Small intestine (tissue), 7 donors: ENCODE measurements around the gene FRMD4A. TPM values are rescaled to one million over a fixed set of nuclear protein-coding genes. Genes with fewer than 3 reads are reported as not detected.

Source experiments
- DNase-seq, 2 donors: peaks; one replicate each; pipeline versions ENCODE4 v3.0.0 to v3.0.0-alpha.2; 2013
- FAIRE-seq: peaks from 2 replicates; lab custom pipeline; 2012; peaks lifted over from hg19 to GRCh38; lab: Jason Lieb, UNC
- H3K27ac ChIP-seq, 3 donors: one replicate each; pipeline ENCODE4 v1.5.1; 2013; ENCODE audit warnings: low read length in 2 of 3, mild to moderate bottlenecking in 2 of 3, control low read depth in 1 of 3, inconsistent platforms in 1 of 3, low read depth in 1 of 3, moderate library complexity in 1 of 3
- H3K27me3 ChIP-seq, 3 donors: one replicate each; pipeline ENCODE4 v1.6.1; 2013; ENCODE audit warnings: low read length in 3 of 3, inconsistent platforms in 1 of 3; ENCODE audit not compliant: control insufficient read depth in 3 of 3, insufficient read depth in 3 of 3
- H3K36me3 ChIP-seq, 3 donors: one replicate each; pipeline ENCODE4 v1.6.1; 2013; ENCODE audit warnings: low read length in 3 of 3, inconsistent platforms in 1 of 3, low read depth in 1 of 3, mild to moderate bottlenecking in 1 of 3, moderate library complexity in 1 of 3; ENCODE audit not compliant: control insufficient read depth in 3 of 3, insufficient read depth in 2 of 3
- H3K4me1 ChIP-seq, 3 donors: one replicate each; pipeline ENCODE4 v1.6.1; 2013; ENCODE audit warnings: low read length in 2 of 3, inconsistent platforms in 1 of 3, low read depth in 1 of 3, mild to moderate bottlenecking in 1 of 3, moderate library complexity in 1 of 3; ENCODE audit not compliant: control insufficient read depth in 3 of 3, insufficient read depth in 2 of 3
- H3K4me3 ChIP-seq, 3 donors: one replicate each; pipeline ENCODE4 v1.5.1; 2013; ENCODE audit warnings: low read length in 3 of 3, control low read depth in 1 of 3, inconsistent platforms in 1 of 3, low read depth in 1 of 3, mild to moderate bottlenecking in 1 of 3, moderate library complexity in 1 of 3
- H3K9me3 ChIP-seq, 2 donors: one replicate each; pipeline ENCODE4 v1.6.1; 2013; ENCODE audit warnings: low read depth in 1 of 2, low read length in 1 of 2; ENCODE audit not compliant: control insufficient read depth in 2 of 2, insufficient read depth in 1 of 2
- WGBS, 3 donors: extraction: QIAGEN DNeasy Blood & Tissue Kit; methylation state at CpG; one replicate each; pipeline ENCODE4 v1.1.7; 2013; 5-methylcytosine and 5-hydroxymethylcytosine counted together
- polyA plus RNA-seq, 4 donors: library from polyadenylated mRNA; stranded (reverse) in 3 of 4; unstranded in 1 of 4; fragments of 200-250 nt in 3 of 4; fragments of 120-200 nt in 1 of 4; gene quantifications; one replicate each; pipeline versions ENCODE4 v1.2.1 to v1.2.3, GENCODE V29; 2013
- donor health status: healthy with polysubstance abuse.
- donor health status: control.
- donor health status: control.
- donor health status: Bipolar disorder and iron deficiency.
- donor health status: healthy.

FRMD4A gene
- polyA plus RNA-seq, 4 donors: 0.45 to 16.9 (median 6.2) TPM

DNA sequence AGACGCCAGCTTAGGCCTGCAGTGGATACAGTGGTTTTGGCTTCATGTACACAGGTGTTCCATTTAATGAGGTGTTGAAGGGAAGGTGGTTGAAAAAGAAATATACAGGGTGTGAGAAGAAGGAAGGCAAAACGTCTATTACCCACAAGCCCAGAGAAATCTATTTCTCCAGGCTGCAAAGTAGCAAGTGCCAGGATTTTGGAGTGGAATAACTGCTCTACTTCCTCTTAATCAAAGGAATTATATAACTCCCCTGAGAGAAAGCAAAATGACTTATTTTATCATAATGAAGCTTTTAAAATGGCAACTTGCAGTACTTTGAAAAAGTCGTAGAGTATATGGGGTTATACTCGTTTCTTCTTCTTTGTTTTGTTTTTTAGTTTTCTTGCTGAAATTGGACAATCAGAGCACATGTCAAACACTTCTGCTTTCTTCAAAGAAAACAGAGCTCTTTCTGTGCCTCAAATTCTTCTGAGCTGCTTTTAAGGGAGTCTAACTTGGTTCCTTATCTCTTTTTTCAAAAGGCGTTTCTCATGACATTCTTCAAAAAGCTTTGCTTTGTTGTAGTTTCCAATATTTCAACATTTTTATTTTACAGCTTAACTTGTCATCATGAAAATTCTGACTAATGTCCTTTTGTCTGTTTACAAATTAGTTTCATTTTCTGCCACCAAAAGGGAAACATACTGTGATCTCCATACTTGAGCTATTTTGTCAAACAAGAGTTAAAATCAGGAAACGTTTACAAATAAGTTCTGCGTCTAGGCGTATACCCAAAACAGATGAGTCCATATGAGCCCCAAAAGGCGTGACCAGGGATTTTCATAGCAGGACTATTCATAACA lies 289.7 kb downstream of the FRMD4A start:
- no peaks in the 10 kb centered on the region for H3K9me3 ChIP-seq
- no peaks in the 10 kb centered on the region for H3K27me3 ChIP-seq
- H3K4me3 ChIP-seq: no peak overlapping the region
- 42 to 58% (median 56%) methylated on average over 9 of the region's 9 CpGs for WGBS, 3 donors
- FAIRE-seq: no peak
- no peaks in the 10 kb centered on the region for H3K36me3 ChIP-seq
- no peak for DNase-seq
- no peaks in the 10 kb centered on the region for H3K4me1 ChIP-seq
- H3K27ac ChIP-seq: peak overlapping the region in 1 of 3 donors; percentile 37

DNA sequence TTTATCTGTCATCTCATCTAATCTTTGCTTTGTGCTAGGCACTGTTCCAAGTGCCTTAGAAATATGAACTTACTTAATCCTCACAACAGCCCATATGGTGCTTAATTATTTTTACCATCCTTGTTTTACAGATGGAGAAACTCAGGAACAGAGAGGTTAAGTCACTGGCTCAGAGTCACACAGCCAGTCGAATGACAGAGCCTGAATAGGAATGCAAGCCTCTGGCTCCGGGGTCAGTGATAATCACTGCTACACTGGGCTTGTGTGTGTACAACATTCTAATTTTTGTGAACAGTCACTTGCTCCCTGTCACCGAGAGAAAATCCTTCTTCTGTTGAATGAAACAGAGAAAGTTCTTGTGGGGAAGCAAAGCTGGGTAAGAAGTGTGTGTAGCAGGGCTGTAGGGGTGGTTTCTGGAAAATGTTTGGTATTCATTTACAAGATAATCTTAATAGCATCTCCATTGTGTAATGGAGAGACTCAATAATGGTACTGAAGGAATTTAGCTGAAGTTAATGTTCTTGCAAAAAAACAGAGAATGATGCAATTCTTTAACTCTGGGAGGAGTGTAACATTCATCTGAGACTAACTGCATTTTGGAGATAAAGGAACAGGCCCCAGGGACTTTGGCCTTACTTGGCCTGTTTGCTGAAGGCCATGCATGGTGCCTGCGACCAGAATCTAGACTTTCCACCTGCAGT lies 290.6 kb downstream of the FRMD4A start:
- no peaks in the 10 kb centered on the region for H3K4me1 ChIP-seq
- DNase-seq (no peak), FAIRE-seq (no peak)
- H3K36me3 ChIP-seq: no peaks in the 10 kb centered on the region
- no peaks in the 10 kb centered on the region for H3K9me3 ChIP-seq
- H3K27me3 ChIP-seq: no peaks in the 10 kb centered on the region
- peak overlapping the region in 1 of 3 donors; percentile 37 for H3K27ac ChIP-seq
- WGBS, 3 donors: 65 to 68% (median 66%) methylated on average over 4 of the region's 4 CpGs
- no peak overlapping the region for H3K4me3 ChIP-seq

DNA sequence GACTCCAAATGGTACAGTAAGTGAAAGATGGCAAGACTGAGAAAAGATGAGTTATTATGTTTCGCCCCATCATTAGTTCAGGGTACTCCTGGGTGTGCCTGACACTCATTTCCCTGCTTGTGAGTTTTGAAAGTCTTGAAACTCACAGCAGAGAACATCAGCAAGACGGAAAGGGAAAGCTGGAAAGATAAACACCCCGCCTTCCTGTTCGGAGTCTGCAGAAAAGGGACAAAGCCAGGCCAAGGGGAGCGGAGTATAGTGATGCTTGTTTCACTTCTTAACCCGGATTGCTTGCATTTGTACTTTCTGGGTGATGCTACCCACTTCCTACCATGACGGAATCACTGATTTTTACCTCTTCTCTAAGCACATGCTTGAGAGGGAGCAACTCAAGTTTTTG lies 294.5 kb downstream of the FRMD4A start:
- DNase-seq: no peak
- H3K4me3 ChIP-seq: no peak overlapping the region
- no peaks in the 10 kb centered on the region for H3K4me1 ChIP-seq
- H3K9me3 ChIP-seq: no peaks in the 10 kb centered on the region
- no peaks in the 10 kb centered on the region for H3K27me3 ChIP-seq
- peak overlapping the region in 1 of 3 donors; percentile 10 for H3K27ac ChIP-seq
- 66 to 80% (median 77%) methylated on average over 7 of the region's 7 CpGs for WGBS, 3 donors
- FAIRE-seq: no peak
- H3K36me3 ChIP-seq: no peaks in the 10 kb centered on the region

DNA sequence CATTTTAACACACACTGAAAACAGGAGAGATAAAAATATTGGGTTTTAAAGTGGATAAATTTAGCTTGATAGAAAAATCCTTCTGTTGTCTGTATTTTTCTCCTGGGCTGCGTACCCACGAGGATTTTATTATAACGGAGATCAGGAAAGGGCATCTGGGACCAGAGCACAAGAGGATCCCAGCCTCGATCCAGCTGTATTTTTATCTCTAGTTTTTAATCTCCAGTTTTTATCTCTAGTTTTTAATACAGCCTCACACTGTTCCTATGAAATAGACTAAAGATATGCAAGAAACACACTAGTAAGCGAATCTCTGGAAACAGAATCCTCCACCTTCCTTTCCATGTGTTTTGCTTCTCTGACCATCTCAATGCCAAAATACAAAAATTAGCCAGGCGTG lies 295.2 kb downstream of the FRMD4A start:
- H3K27me3 ChIP-seq: no peaks in the 10 kb centered on the region
- 78 to 83% (median 81%) methylated on average over 6 of the region's 6 CpGs for WGBS, 3 donors
- no peaks in the 10 kb centered on the region for H3K4me1 ChIP-seq
- no peak overlapping the region for H3K27ac ChIP-seq
- H3K4me3 ChIP-seq: no peak overlapping the region
- FAIRE-seq: no peak
- no peaks in the 10 kb centered on the region for H3K9me3 ChIP-seq
- DNase-seq: no peak
- H3K36me3 ChIP-seq: no peaks in the 10 kb centered on the region

DNA sequence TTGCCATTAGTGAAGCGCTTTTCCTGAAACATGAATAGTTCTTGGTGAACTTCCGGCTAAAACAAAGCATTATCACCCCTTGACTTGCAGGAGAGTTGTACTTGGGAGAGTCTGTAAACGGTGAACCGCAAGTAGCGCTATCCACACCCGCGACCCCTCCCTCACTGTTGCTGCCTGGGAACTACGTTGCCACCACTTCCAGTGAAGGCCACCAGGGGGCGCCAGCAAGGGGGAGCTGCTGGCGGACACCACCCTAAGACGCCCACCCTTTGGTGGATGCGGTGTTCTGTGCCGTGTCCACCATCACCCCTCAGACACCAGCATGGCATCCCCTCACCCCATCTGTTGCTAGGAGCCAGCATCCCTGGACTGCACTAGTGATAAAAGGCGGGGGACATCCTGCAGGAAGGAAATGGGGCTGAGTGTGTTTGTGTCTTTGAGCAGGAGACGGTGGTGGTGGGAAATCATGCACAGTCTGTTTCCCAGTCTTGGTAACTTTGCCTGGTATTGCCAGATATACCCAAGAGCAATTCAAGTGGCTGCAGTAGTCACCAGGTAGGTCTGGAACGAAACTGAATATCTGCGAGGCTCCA lies 298.2 kb downstream of the FRMD4A start:
- no peaks in the 10 kb centered on the region for H3K27me3 ChIP-seq
- no peak overlapping the region for H3K27ac ChIP-seq
- no peaks in the 10 kb centered on the region for H3K4me1 ChIP-seq
- H3K9me3 ChIP-seq: no peaks in the 10 kb centered on the region
- no peak overlapping the region for H3K4me3 ChIP-seq
- DNase-seq (no peak), FAIRE-seq (no peak)
- no peaks in the 10 kb centered on the region for H3K36me3 ChIP-seq
- WGBS, 3 donors: 39 to 47% (median 44%) methylated on average over 17 of the region's 17 CpGs

DNA sequence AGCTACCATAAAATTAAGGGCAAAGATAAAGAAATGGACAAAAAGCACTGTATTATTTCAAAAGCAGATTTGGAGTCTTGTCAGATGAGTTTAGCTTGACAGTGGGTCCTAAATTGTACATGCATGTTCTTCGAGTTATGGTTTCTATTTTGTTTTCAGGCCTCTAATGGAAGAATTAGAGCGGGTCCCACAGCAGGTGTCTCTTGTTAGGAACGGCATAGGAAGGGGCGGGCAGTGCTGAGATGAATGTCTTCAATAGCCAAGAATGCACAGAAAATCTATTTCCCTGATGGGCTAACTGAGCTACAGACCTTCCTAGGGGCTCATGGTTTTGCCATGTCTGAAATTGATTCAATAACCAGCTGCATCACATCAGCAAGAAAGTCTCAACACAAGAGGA lies 304.4 kb downstream of the FRMD4A start:
- no peak for DNase-seq
- Histone ChIP-seq H3K27ac (no peak overlapping the region), H3K9me3 (no peaks in the 10 kb centered on the region), H3K4me1 (no peaks in the 10 kb centered on the region), H3K27me3 (no peaks in the 10 kb centered on the region), H3K4me3 (no peak overlapping the region), H3K36me3 (no peaks in the 10 kb centered on the region)
- 85 to 91% (median 86%) methylated on average over 4 of the region's 4 CpGs for WGBS, 3 donors
- no peak for FAIRE-seq

DNA sequence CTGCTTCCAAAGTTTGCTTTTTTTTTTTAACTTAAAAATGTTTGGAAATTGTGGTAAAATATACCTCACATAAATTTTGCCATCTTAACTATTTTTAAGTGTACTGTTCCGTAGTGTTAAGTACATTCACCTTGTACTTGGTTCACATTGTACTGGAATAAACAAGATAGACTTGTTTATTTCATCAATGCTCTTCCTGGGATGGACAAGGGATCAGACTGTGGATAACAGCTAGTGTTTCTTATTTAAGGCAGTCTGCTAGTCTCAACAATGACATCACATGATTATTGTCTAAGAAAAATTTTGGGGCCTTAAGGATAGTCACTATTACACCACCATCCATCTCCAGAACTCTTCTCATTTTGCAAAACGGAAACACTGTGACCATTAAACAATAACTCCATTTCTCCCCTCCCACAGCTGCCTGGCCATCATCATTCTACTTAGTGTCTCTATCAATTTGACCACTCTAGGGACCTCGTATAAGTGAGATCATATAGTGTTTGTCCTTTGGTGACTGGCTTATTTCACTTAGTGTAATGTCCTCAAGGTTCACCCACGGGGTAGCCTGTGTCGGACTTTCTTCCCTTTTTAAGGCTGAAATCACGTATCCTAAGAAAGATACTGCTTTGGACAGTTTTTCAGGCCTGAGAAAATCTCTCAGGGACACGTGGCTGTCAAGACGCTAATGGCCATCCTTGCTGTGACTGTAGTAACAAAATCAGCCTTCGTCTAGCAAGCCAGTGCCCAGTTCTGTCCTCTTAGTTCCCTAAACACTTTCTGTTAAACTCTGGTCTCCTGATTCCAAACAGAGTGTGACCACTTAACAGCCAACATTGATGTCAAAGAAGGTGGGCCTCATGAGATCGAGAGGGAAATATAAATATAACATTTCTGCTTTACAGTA lies 305.2 kb downstream of the FRMD4A start:
- DNase-seq (no peak), FAIRE-seq (no peak)
- Histone ChIP-seq H3K4me3 (no peak overlapping the region), H3K9me3 (no peaks in the 10 kb centered on the region), H3K36me3 (no peaks in the 10 kb centered on the region), H3K27me3 (no peaks in the 10 kb centered on the region), H3K27ac (no peak overlapping the region), H3K4me1 (no peaks in the 10 kb centered on the region)
- 76 to 80% (median 78%) methylated on average over 10 of the region's 10 CpGs for WGBS, 3 donors
